ENCODE results near the gene CYRIA. TPM values are rescaled to one million over a fixed set of nuclear protein-coding genes. Genes with fewer than 3 reads are reported as not detected.

The CYRIA gene
- total and polyA plus RNA-seq, 10 of the 15 experiments (the other 5 are each of a cell fraction or from before 2014, with no cell fraction given) = 3.0 to 13.1 (median 8.5) TPM

DNA sequence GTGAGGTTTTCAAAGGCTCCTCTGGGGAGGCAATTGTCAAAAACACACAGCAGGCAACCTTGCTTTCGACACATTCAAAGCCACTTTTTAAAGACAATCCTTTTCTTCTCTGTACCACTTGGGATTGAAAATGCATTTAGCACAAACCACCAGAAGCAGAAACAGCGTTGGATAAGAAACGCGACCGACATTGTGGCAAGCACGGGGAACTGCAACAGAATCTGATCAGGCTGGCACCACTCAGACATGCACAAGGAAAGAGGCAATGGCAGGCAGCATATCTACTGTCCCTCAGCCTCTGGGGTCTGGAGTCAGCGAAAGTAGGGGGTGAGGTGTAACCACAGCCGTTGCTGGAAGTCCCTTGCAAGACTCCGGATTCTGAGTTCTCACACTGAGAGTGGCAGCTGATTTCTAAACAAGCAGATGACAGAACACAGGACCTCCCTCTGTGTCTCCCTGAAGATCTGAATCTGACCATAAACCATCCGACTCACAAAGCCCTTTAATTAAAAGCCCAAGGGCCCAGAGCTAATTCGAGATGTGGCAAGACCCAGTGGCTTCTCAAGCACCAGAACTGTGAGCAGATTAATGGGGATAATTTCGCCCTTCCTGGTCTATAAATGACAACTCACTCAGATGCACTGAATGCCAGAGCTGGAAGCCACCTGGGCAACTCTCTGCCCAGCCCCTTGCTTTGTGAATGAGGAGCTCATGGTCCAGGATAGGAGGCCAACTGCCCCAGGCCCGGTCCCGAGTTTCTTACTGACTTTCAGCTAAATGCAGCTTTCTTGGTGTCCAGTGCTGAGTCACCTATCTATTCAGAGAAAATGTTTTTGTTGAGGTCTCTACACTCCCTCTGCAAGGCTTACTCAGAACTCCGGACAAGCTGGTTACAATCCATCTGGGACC, 29.6 kb downstream of the CYRIA start:
- H3K36me3 ChIP-seq (ENCODE audit: control insufficient read depth in 2 of 2, insufficient read depth in 2 of 2, low read length in 1 of 2) = no peaks in the 10 kb centered on the region
- H3K4me2 ChIP-seq (ENCODE audit: control insufficient read depth, insufficient read depth) = no peak overlapping the region
- RAD21 ChIA-PET (ENCODE audit: unreplicated experiment) = interaction anchor here (0.9 to 2.2 kb wide), 4 partner anchors 16 to 26 kb away, joined by 3 to 10 read pairs (median 6); no protein-coding TSS in a partner anchor
- in situ Hi-C loops (cut with MboI) (no loop called here), intact Hi-C loops (cut with micrococcal nuclease; ENCODE audit: unreplicated experiment) (no loop called here)
- DNase-seq (ENCODE audit: low read depth, low spot score) (no peak), FAIRE-seq (no peak), ATAC-seq (peak; percentile 62)
- H3K9ac ChIP-seq (ENCODE audit: control insufficient read depth, insufficient read depth, low read length) = no peak overlapping the region
- no peaks in the 10 kb centered on the region for H3K4me1 ChIP-seq (ENCODE audit: control insufficient read depth, insufficient read depth, low read length)
- CTCF ChIA-PET = interaction anchor here (0.9 to 1.6 kb wide), 5 partner anchors 13 to 121 kb away, joined by 3 to 6 read pairs (median 5); no protein-coding TSS in a partner anchor
- 25% methylated on average over 15 of the region's 15 CpGs for WGBS (ENCODE audit: insufficient coverage, insufficient replicate concordance, low lambda C conversion rate, missing lambda C conversion rate)
- POLR2A ChIA-PET = interaction anchor here (0.6 to 1.5 kb wide), 4 partner anchors 11 to 23 kb away, joined by 3 to 9 read pairs (median 3); no protein-coding TSS in a partner anchor
- no peaks in the 10 kb centered on the region for H4K20me1 ChIP-seq (ENCODE audit: control insufficient read depth, insufficient read depth)
- no TSS peak for BruUV-seq (replicated peaks)
- H3K4me3 ChIP-seq = no peak overlapping the region
- TF ChIP-seq RUNX3 (IDR thresholded peaks at IDR 0.05; ENCODE audit: low read length) (peak; percentile 29; the same call in 1 of the 2 replicates), NFIC (IDR thresholded peaks at IDR 0.05; ENCODE audit: low read depth, low read length) (no peak)
- TF ChIP-seq, protein P1, sequence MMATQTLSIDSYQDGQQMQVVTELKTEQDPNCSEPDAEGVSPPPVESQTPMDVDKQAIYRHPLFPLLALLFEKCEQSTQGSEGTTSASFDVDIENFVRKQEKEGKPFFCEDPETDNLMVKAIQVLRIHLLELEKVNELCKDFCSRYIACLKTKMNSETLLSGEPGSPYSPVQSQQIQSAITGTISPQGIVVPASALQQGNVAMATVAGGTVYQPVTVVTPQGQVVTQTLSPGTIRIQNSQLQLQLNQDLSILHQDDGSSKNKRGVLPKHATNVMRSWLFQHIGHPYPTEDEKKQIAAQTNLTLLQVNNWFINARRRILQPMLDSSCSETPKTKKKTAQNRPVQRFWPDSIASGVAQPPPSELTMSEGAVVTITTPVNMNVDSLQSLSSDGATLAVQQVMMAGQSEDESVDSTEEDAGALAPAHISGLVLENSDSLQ (IDR thresholded peaks at IDR 0.05) = peak; percentile 39; the same call in 1 of the 2 replicates
- H2AFZ ChIP-seq (ENCODE audit: control insufficient read depth, low read depth, low read length) = no peak overlapping the region
- no peak overlapping the region for H3K27ac ChIP-seq (ENCODE audit: control insufficient read depth, insufficient read depth)
- no peaks in the 10 kb centered on the region for H3K9me3 ChIP-seq (replicated peaks; ENCODE audit: control insufficient read depth, insufficient read depth, low read length)
- H3K79me2 ChIP-seq (ENCODE audit: control insufficient read depth, insufficient read depth, low read length) = no peaks in the 10 kb centered on the region
- SMC1A ChIA-PET (ENCODE audit: uncharacterized antibody, unreplicated experiment) = interaction anchor here (1.0 to 2.5 kb wide), 8 partner anchors 10 to 121 kb away, joined by 3 to 22 read pairs (median 4); no protein-coding TSS in a partner anchor
- H3K27me3 ChIP-seq (replicated peaks in 1 of 2; ENCODE audit: control insufficient read depth in 2 of 2, insufficient read depth in 2 of 2, low read length in 1 of 2) = peaks cover 0 to 6% of the 10 kb centered on the region in 2 experiments; a peak in 1 of 4 replicates
